ENCODE measurements around the gene CLIC5.

Gene CLIC5

GRCh38 chr6:45990162-45990561, 25.5 kb downstream of the CLIC5 start:
- DNase-seq: no peak

GRCh38 chr6:45988635-45989034, 27.0 kb downstream of the CLIC5 start:
- no peak for DNase-seq

- no peak for DNase-seq
These were observed 27.8 kb downstream of the CLIC5 start for GRCh38 chr6:45987856-45988255.

GRCh38 chr6:45986746-45987274, 28.9 kb downstream of the CLIC5 start:
- DNase-seq: no peak

- DNase-seq: no peak
These were observed 30.8 kb downstream of the CLIC5 start for GRCh38 chr6:45984788-45985425.

GRCh38 chr6:45984347-45984746, 31.3 kb downstream of the CLIC5 start:
- DNase-seq: no peak

GRCh38 chr6:45983062-45983461, 32.6 kb downstream of the CLIC5 start:
- DNase-seq: no peak

GRCh38 chr6:45982280-45983036, 33.2 kb downstream of the CLIC5 start:
- DNase-seq: no peak

- DNase-seq: no peak
These were observed 34.6 kb downstream of the CLIC5 start for GRCh38 chr6:45981046-45981445.

GRCh38 chr6:45979311-45979710, 36.3 kb downstream of the CLIC5 start:
- no peak for DNase-seq

GRCh38 chr6:45974596-45974995, 41.1 kb downstream of the CLIC5 start:
- no peak for DNase-seq

GRCh38 chr6:45972795-45973503, 42.7 kb downstream of the CLIC5 start:
- no peak for DNase-seq

- no peak for DNase-seq
These were observed 44.4 kb downstream of the CLIC5 start for GRCh38 chr6:45971287-45971686.

- peak; percentile 60 for DNase-seq
These were observed 45.3 kb downstream of the CLIC5 start for GRCh38 chr6:45970326-45970725.

GRCh38 chr6:45969883-45970282, 45.8 kb downstream of the CLIC5 start:
- DNase-seq: no peak

- no peak for DNase-seq
These were observed 46.6 kb downstream of the CLIC5 start for GRCh38 chr6:45969026-45969425.

GRCh38 chr6:45967363-45967762, 48.3 kb downstream of the CLIC5 start:
- DNase-seq: no peak

- no peak for DNase-seq
These were observed 48.9 kb downstream of the CLIC5 start for GRCh38 chr6:45966797-45967196.

- DNase-seq: no peak
These were observed 49.3 kb downstream of the CLIC5 start for GRCh38 chr6:45966340-45966739.

GRCh38 chr6:45965792-45966191, 49.9 kb downstream of the CLIC5 start:
- no peak for DNase-seq

GRCh38 chr6:45965007-45965406, 50.7 kb downstream of the CLIC5 start:
- DNase-seq: peak; percentile 70

GRCh38 chr6:45964300-45964699, 51.4 kb downstream of the CLIC5 start:
- no peak for DNase-seq

GRCh38 chr6:45963896-45964295, 51.8 kb downstream of the CLIC5 start:
- no peak for DNase-seq

GRCh38 chr6:45961125-45961524, 54.5 kb downstream of the CLIC5 start:
- DNase-seq: no peak

Measured in DMS153 (cell line).